H1 (cell line): Measurements from ENCODE around the gene UBA6. TPM values are rescaled to one million over a fixed set of nuclear protein-coding genes. Genes with fewer than 3 reads are reported as not detected.

Experiments
- CTCF ChIA-PET: fragments of 300-600 bp; sonication (Branson Sonifier 250); formaldehyde crosslinking; loops from one replicate; lab custom pipeline; 2021; ENCODE audit not compliant: partially characterized antibody; lab: Charles Lee
- POLR2A ChIA-PET: fragments of 300-600 bp; sonication (Branson Sonifier 250); formaldehyde crosslinking; loops from one replicate; lab custom pipeline; 2021; ENCODE audit warnings: inconsistent platforms; ENCODE audit not compliant: partially characterized antibody; lab: Charles Lee
- DNase-seq, 2 experiments: peaks; one replicate each; pipeline versions ENCODE4 v3.0.0 to v3.0.0-alpha.2; 2010 to 2022; ENCODE audit warnings: low spot score in 2 of 2, low read depth in 1 of 2, mixed read lengths in 1 of 2
- FAIRE-seq: peaks from 2 replicates; lab custom pipeline; 2011; peaks lifted over from hg19 to GRCh38; lab: Jason Lieb, UNC
- H2AFZ ChIP-seq: 2 replicates; pipeline ENCODE4 v1.8.1; 2012; ENCODE audit warnings: low read length, inconsistent platforms
- H2AK5ac ChIP-seq: 2 replicates; pipeline ENCODE4 v1.6.1; 2013; ENCODE audit warnings: low read depth, low read length
- H2BK120ac ChIP-seq: replicated peaks from 2 replicates; pipeline ENCODE3; 2013; ENCODE audit warnings: low read depth, low read length, inconsistent platforms
- H2BK12ac ChIP-seq: 2 replicates; pipeline ENCODE4 v1.6.1; 2013; ENCODE audit warnings: low read depth, low read length
- H2BK15ac ChIP-seq: 2 replicates; pipeline ENCODE4 v1.6.1; 2013; ENCODE audit warnings: low read length
- H2BK20ac ChIP-seq: 2 replicates; pipeline ENCODE4 v1.6.1; 2013; ENCODE audit warnings: low read length
- H2BK5ac ChIP-seq: 2 replicates; pipeline ENCODE4 v1.6.1; 2013; ENCODE audit warnings: low read depth, low read length
- H3K14ac ChIP-seq: 2 replicates; pipeline ENCODE4 v1.6.1; 2013; ENCODE audit warnings: inconsistent platforms; ENCODE audit not compliant: insufficient read length
- H3K18ac ChIP-seq: 2 replicates; pipeline ENCODE4 v1.6.1; 2013; ENCODE audit warnings: low read length; ENCODE audit errors: extremely low read depth
- H3K23ac ChIP-seq: 2 replicates; pipeline ENCODE4 v1.6.1; 2013; ENCODE audit warnings: inconsistent platforms; ENCODE audit not compliant: insufficient read length
- H3K23me2 ChIP-seq: 2 replicates; pipeline ENCODE4 v1.6.1; 2013; ENCODE audit warnings: low read depth, low read length
- H3K27ac ChIP-seq: 2 replicates; pipeline ENCODE4 v1.6.1; 2011; ENCODE audit warnings: low read depth, low read length, inconsistent platforms
- H3K27me3 ChIP-seq, 4 experiments: replicated peaks in 1 of 4; 1 replicate in 1 of 4; 2 replicates in 3 of 4; pipeline versions ENCODE4 v1.6.1 to v1.8.1; 2011 to 2013; ENCODE audit warnings: low read length in 3 of 4, mild to moderate bottlenecking in 3 of 4, inconsistent platforms in 2 of 4, mixed read lengths in 2 of 4, moderate library complexity in 1 of 4; ENCODE audit not compliant: control insufficient read depth in 3 of 4, insufficient read depth in 3 of 4; ENCODE audit errors: extremely low read depth in 1 of 4
- H3K36me3 ChIP-seq, 4 experiments: 2 replicates each; pipeline versions ENCODE4 v1.6.1 to v1.8.1; 2011 to 2013; ENCODE audit warnings: mild to moderate bottlenecking in 4 of 4, low read length in 3 of 4, moderate library complexity in 2 of 4, control low read depth in 1 of 4, inconsistent platforms in 1 of 4; ENCODE audit not compliant: insufficient read depth in 4 of 4, control insufficient read depth in 2 of 4
- H3K4ac ChIP-seq: replicated peaks from 2 replicates; pipeline ENCODE3; 2013; ENCODE audit warnings: low read length, low read depth, mixed read lengths, inconsistent platforms; ENCODE audit not compliant: insufficient read length
- H3K4me1 ChIP-seq, 4 experiments: replicated peaks in 1 of 4; 1 replicate in 1 of 4; 2 replicates in 3 of 4; pipeline versions ENCODE4 v1.6.1 to v1.8.1; 2011 to 2013; ENCODE audit warnings: low read length in 3 of 4, inconsistent platforms in 2 of 4, mixed read lengths in 1 of 4; ENCODE audit not compliant: insufficient read depth in 4 of 4, control insufficient read depth in 3 of 4
- H3K4me2 ChIP-seq, 2 experiments: 2 replicates each; pipeline versions ENCODE4 v1.6.1 to v1.8.1; 2011 to 2013; ENCODE audit warnings: low read depth in 2 of 2, low read length in 2 of 2, control low read depth in 1 of 2, inconsistent platforms in 1 of 2, mild to moderate bottlenecking in 1 of 2; ENCODE audit not compliant: insufficient read depth in 1 of 2
- H3K4me3 ChIP-seq, 4 experiments: fragments of 200-600, 300-600 bp in 1 of 4; sonication (generic), shearing (Covaris generic), sonication (Bioruptor Twin) in 1 of 4; 2 replicates each; pipeline versions ENCODE4 v1.5.1 to v1.8.1; 2011 to 2016; ENCODE audit warnings: low read length in 4 of 4, low read depth in 3 of 4, control low read depth in 2 of 4, inconsistent platforms in 2 of 4, mild to moderate bottlenecking in 2 of 4, mixed read lengths in 1 of 4, moderate library complexity in 1 of 4; ENCODE audit not compliant: insufficient read depth in 2 of 4; ENCODE audit errors: extremely low read depth in 1 of 4
- H3K56ac ChIP-seq: replicated peaks from 2 replicates; pipeline ENCODE3; 2013; ENCODE audit warnings: low read depth, mild to moderate bottlenecking, mixed read lengths, low read length, inconsistent platforms; ENCODE audit not compliant: insufficient read length
- H3K79me1 ChIP-seq: 2 replicates; pipeline ENCODE4 v1.6.1; 2013; ENCODE audit warnings: low read depth, low read length, control low read depth
- H3K79me2 ChIP-seq, 2 experiments: 2 replicates each; pipeline versions ENCODE4 v1.6.1 to v1.8.1; 2012 to 2013; ENCODE audit warnings: low read length in 2 of 2, mild to moderate bottlenecking in 2 of 2, inconsistent platforms in 1 of 2; ENCODE audit not compliant: insufficient read depth in 2 of 2, control insufficient read depth in 1 of 2
- H3K9ac ChIP-seq, 4 experiments: replicated peaks in 1 of 4; 1 replicate in 1 of 4; 2 replicates in 3 of 4; pipeline versions ENCODE4 v1.6.1 to v1.8.1; 2011 to 2013; ENCODE audit warnings: low read depth in 3 of 4, low read length in 3 of 4, control low read depth in 2 of 4, mild to moderate bottlenecking in 2 of 4, moderate library complexity in 2 of 4, inconsistent platforms in 1 of 4; ENCODE audit errors: extremely low read depth in 1 of 4
- H3K9me3 ChIP-seq, 2 experiments: 2 replicates each; pipeline versions ENCODE4 v1.6.1 to v1.8.1; 2012 to 2013; ENCODE audit warnings: mild to moderate bottlenecking in 2 of 2, moderate library complexity in 2 of 2, control low read depth in 1 of 2, inconsistent platforms in 1 of 2, low read depth in 1 of 2, low read length in 1 of 2, mixed read lengths in 1 of 2; ENCODE audit not compliant: insufficient read depth in 2 of 2
- H4K20me1 ChIP-seq, 2 experiments: replicated peaks in 1 of 2; 2 replicates each; pipeline versions ENCODE3 to v1.8.1; 2011 to 2013; ENCODE audit warnings: inconsistent platforms in 2 of 2, low read length in 2 of 2, mild to moderate bottlenecking in 1 of 2; ENCODE audit not compliant: insufficient read depth in 2 of 2, control insufficient read depth in 1 of 2
- H4K5ac ChIP-seq: 2 replicates; pipeline ENCODE4 v1.6.1; 2013; ENCODE audit warnings: low read length, low read depth, mixed read lengths, inconsistent platforms; ENCODE audit not compliant: insufficient read length
- H4K8ac ChIP-seq: 2 replicates; pipeline ENCODE4 v1.8.0; 2013; ENCODE audit warnings: mild to moderate bottlenecking, moderate library complexity, low read length, inconsistent platforms; ENCODE audit not compliant: insufficient read depth; ENCODE audit errors: extremely low read depth
- H4K91ac ChIP-seq: replicated peaks from 2 replicates; pipeline ENCODE3; 2013; ENCODE audit warnings: low read length, mixed read lengths, inconsistent platforms; ENCODE audit not compliant: insufficient read length
- ASH2L ChIP-seq: fragments of 200-600, 300-600 bp; sonication (generic); IDR thresholded peaks from one replicate; pipeline ENCODE4 v1.7.1; 2017; ENCODE audit warnings: low read length
- CEBPB ChIP-seq: IDR thresholded peaks from 2 replicates; pipeline ENCODE4 v1.6.1; 2012; ENCODE audit warnings: low read depth, low read length
- CHD2 ChIP-seq: IDR thresholded peaks from 2 replicates; pipeline ENCODE4 v1.6.1; 2012; ENCODE audit warnings: low read length, improper control_type of control experiment
- E2F6 ChIP-seq: IDR thresholded peaks from 2 replicates; pipeline ENCODE4 v1.6.1; 2012; ENCODE audit warnings: inconsistent platforms
- JUN ChIP-seq: IDR thresholded peaks from 2 replicates; pipeline ENCODE4 v1.6.1; 2011; ENCODE audit warnings: low read depth, mild to moderate bottlenecking, improper control_type of control experiment, low read length
- POU5F1 ChIP-seq: IDR thresholded peaks from 2 replicates; pipeline ENCODE4 v1.6.1; 2011; ENCODE audit warnings: low read depth, mild to moderate bottlenecking, low read length, moderate library complexity
- SP1 ChIP-seq: IDR thresholded peaks from 2 replicates; pipeline ENCODE4 v1.6.1; 2011; ENCODE audit warnings: low read depth, low read length
- TAF7 ChIP-seq: optimal IDR thresholded peaks from 2 replicates; pipeline ENCODE3; 2011; ENCODE audit warnings: low read depth, mild to moderate bottlenecking, inconsistent platforms, low read length, moderate library complexity, borderline replicate concordance
- TCF12 ChIP-seq: IDR thresholded peaks from 2 replicates; pipeline ENCODE4 v1.6.1; 2011; ENCODE audit warnings: low read depth, mild to moderate bottlenecking, low read length
- TEAD4 ChIP-seq: IDR thresholded peaks from 2 replicates; pipeline ENCODE4 v1.6.1; 2012; ENCODE audit warnings: low read depth, low read length, inconsistent platforms, mixed read lengths
- YY1 ChIP-seq: IDR thresholded peaks from 2 replicates; pipeline ENCODE4 v1.6.1; 2011; ENCODE audit warnings: low read depth, mild to moderate bottlenecking, low read length
- WGBS, 2 experiments: shearing (Covaris generic) in 1 of 2; methylation state at CpG; one replicate each; pipeline versions ENCODE4 v1.1.6 to v1.1.7; 2013 to 2015; ENCODE audit warnings: low lambda C conversion rate in 2 of 2, mixed read lengths in 2 of 2, inconsistent platforms in 1 of 2, low coverage in 1 of 2, missing lambda C conversion rate in 1 of 2; ENCODE audit not compliant: insufficient replicate concordance in 2 of 2, insufficient coverage in 1 of 2, insufficient read length in 1 of 2; ENCODE audit errors: extremely low coverage in 1 of 2, missing lambda C conversion rate in 1 of 2; 5-methylcytosine and 5-hydroxymethylcytosine counted together
- polyA plus RNA-seq, 7 experiments: library from polyadenylated mRNA; depleted of rRNA in 3 of 7; stranded (reverse) in 5 of 7; unstranded in 2 of 7; fragments of >200 nt in 5 of 7; fragments of 200-250 nt in 2 of 7; gene quantifications; 1 replicate in 5 of 7; 2 replicates in 1 of 7; 4 replicates in 1 of 7; pipeline versions ENCODE4 v1.2.1 to v1.2.3, GENCODE V29; 2011 to 2013; ENCODE audit warnings: missing spikeins in 2 of 7, mixed read lengths in 2 of 7
- total RNA-seq: library from RNA; stranded (reverse); fragmentation: NEBNext Ultra II Directional; extraction: Animal tissue kit (Norgen Biotek cat#: 25700); gene quantifications from 2 replicates; pipeline ENCODE4 v1.2.1, GENCODE V29; 2021
- TF ChIP-seq, protein P1 (sequence below): IDR thresholded peaks from 2 replicates; pipeline ENCODE4 v1.6.1; 2012; ENCODE audit warnings: inconsistent platforms

UBA6 gene
- total and polyA plus RNA-seq, 2 of the 8 experiments (the other 6 are each of a cell fraction or from before 2014, with no cell fraction given): 17.4 to 74.3 TPM

- H3K36me3 ChIP-seq: no peaks in the 10 kb centered on the region; a peak in 1 of 8 replicates
- no peak overlapping the region for H2BK20ac ChIP-seq
- no peak overlapping the region for H3K4me3 ChIP-seq
- H3K23me2 ChIP-seq: no peaks in the 10 kb centered on the region
- ChIA-PET POLR2A (interaction anchor here (1.7 kb wide), 1 partner anchor 11 kb away, joined by 8 read pairs; no protein-coding TSS in a partner anchor), CTCF (interaction anchor here (0.6 to 3.1 kb wide), 4 partner anchors 8 to 24 kb away, joined by 3 to 21 read pairs (median 3); partner anchors contain the start of gene UBA6)
- H2BK12ac ChIP-seq: peak overlapping the region; percentile 45; the same call in 1 of the 2 replicates
- peak overlapping the region; percentile 76; the same call in 1 of the 2 replicates for H3K18ac ChIP-seq
- no peak overlapping the region; the same call in 1 of the 2 replicates for H2AK5ac ChIP-seq
- H3K23ac ChIP-seq: no peak overlapping the region
- no peak overlapping the region for H4K91ac ChIP-seq
- H3K14ac ChIP-seq: no peak overlapping the region
- H4K5ac ChIP-seq: no peak overlapping the region
- H3K4ac ChIP-seq: no peak overlapping the region
- no peak overlapping the region for H3K4me2 ChIP-seq
- H4K20me1 ChIP-seq: no peaks in the 10 kb centered on the region
- no peak overlapping the region for H3K56ac ChIP-seq
- DNase-seq (no peak), FAIRE-seq (peak; percentile 57)
- peak overlapping the region; percentile 59 for H3K27ac ChIP-seq
- no peak overlapping the region for H3K9ac ChIP-seq
- no peak overlapping the region for H2BK15ac ChIP-seq
- no peak overlapping the region for H2AFZ ChIP-seq
- no peak overlapping the region for H2BK120ac ChIP-seq
- no peak overlapping the region for H4K8ac ChIP-seq
- H3K79me1 ChIP-seq: no peaks in the 10 kb centered on the region
- H3K27me3 ChIP-seq: no peaks in the 10 kb centered on the region
- peaks cover 0 to 10% (median 3%) of the 10 kb centered on the region in 4 experiments; a peak in 3 of 7 replicates for H3K4me1 ChIP-seq
- WGBS, 2 experiments: 92% methylated on average over 9 of the region's 9 CpGs; no CpG with 5 or more reads in 1 of the 2 experiments
- peak overlapping the region; percentile 47; the same call in 1 of the 2 replicates for H2BK5ac ChIP-seq
- H3K9me3 ChIP-seq: no peaks in the 10 kb centered on the region
- H3K79me2 ChIP-seq: no peaks in the 10 kb centered on the region
- TF ChIP-seq TCF12 (0 out of 2 replicates have a peak, but pooled peaks have one; percentile 37), JUN (peak; percentile 83), ASH2L (peak; percentile 33), CHD2 (peak; percentile 49; the same call in 1 of the 2 replicates), SP1 (peak; percentile 60; the same call in 1 of the 2 replicates), POU5F1 (no peak), CEBPB (no peak), YY1 (peak; percentile 74), E2F6 (peak; percentile 26; the same call in 1 of the 2 replicates), TEAD4 (peak; percentile 89), TAF7 (peak; percentile 22)
- TF ChIP-seq, protein P1, sequence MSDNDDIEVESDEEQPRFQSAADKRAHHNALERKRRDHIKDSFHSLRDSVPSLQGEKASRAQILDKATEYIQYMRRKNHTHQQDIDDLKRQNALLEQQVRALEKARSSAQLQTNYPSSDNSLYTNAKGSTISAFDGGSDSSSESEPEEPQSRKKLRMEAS: peak; percentile 86
Measured at GRCh38 chr4:67721770-67722597, 21.0 kb upstream of the UBA6 start.
